NT2/D1 (cell line): ENCODE data around the gene FBH1.

Source experiments
- SUZ12 ChIP-seq: IDR thresholded peaks from 2 replicates; pipeline ENCODE4 v1.6.1; 2011; ENCODE audit not compliant: insufficient read length, insufficient read depth; ENCODE audit errors: extremely low read depth
- YY1 ChIP-seq: IDR thresholded peaks from 2 replicates; pipeline ENCODE4 v1.6.1; 2011; ENCODE audit not compliant: insufficient read length, insufficient read depth
- ZNF274 ChIP-seq: IDR thresholded peaks from 2 replicates; pipeline ENCODE4 v1.6.1; 2011; ENCODE audit warnings: mild to moderate bottlenecking, low read depth, low read length

GRCh38 chr10:5959142-5959541, 69.1 kb downstream of the FBH1 start:
- TF ChIP-seq SUZ12 (no peak), YY1 (no peak), ZNF274 (no peak)
